WTC11 (cell line): Measurements from ENCODE around the gene FBXL7. TPM values are rescaled to one million over a fixed set of nuclear protein-coding genes. Genes with fewer than 3 reads are reported as not detected.

Experiments
- ATAC-seq: fragments of 200-7000 bp; cut with Tn5 transposase; 2 replicates; pipeline ENCODE4 v1.10.0; 2021; ENCODE audit warnings: mild to moderate bottlenecking, moderate library complexity
- CTCF ChIA-PET: fragments of 300-600 bp; sonication (Branson Sonifier 250); formaldehyde crosslinking; loops from one replicate; lab custom pipeline; 2021; ENCODE audit warnings: antibody characterized with exemption; lab: Charles Lee
- POLR2A ChIA-PET: fragments of 350-600 bp; sonication (Branson Sonifier 250); formaldehyde crosslinking; loops from one replicate; lab custom pipeline; 2021; ENCODE audit warnings: antibody characterized with exemption; lab: Charles Lee
- DNase-seq: peaks from one replicate; pipeline ENCODE4 v3.0.0; 2021; ENCODE audit warnings: low spot score
- H3K27ac Mint-ChIP-seq: 2 replicates; pipeline ENCODE4 v1.8.0; 2021; ENCODE audit warnings: mixed read lengths
- H3K27me3 Mint-ChIP-seq: 2 replicates; pipeline ENCODE4 v1.8.0; 2021; ENCODE audit warnings: low read depth, mild to moderate bottlenecking, moderate library complexity, mixed read lengths
- H3K36me3 Mint-ChIP-seq: 2 replicates; pipeline ENCODE4 v1.8.0; 2021; ENCODE audit warnings: mixed read lengths
- H3K4me1 Mint-ChIP-seq: 2 replicates; pipeline ENCODE4 v1.8.0; 2022; ENCODE audit warnings: mixed read lengths
- H3K4me3 Mint-ChIP-seq: 2 replicates; pipeline ENCODE4 v1.8.0; 2021; ENCODE audit warnings: mild to moderate bottlenecking, moderate library complexity, mixed read lengths
- H3K9me3 Mint-ChIP-seq: 2 replicates; pipeline ENCODE4 v1.8.0; 2021; ENCODE audit warnings: mixed read lengths
- FOXP1 ChIP-seq: sonication (generic); formaldehyde crosslinking; IDR thresholded peaks from 2 replicates; pipeline ENCODE4 v1.8.0; 2022; ENCODE audit warnings: missing genetic modification reagents, mild to moderate bottlenecking, moderate library complexity, borderline replicate concordance
- GTF2I ChIP-seq: fragments of 250-450 bp; sonication (Bioruptor Pico); conservative IDR thresholded peaks from 2 replicates; pipeline ENCODE4 v1.4.0; 2021; ENCODE audit warnings: mild to moderate bottlenecking
- HMGA2 ChIP-seq: fragments of 250-450 bp; sonication (Bioruptor Pico); IDR thresholded peaks from 2 replicates; pipeline ENCODE4 v1.4.0; 2021; ENCODE audit warnings: mild to moderate bottlenecking, moderate library complexity
- IRF2 ChIP-seq: sonication (generic); formaldehyde crosslinking; IDR thresholded peaks from 2 replicates; pipeline ENCODE4 v1.8.0; 2022; ENCODE audit warnings: low read depth, missing genetic modification reagents, borderline replicate concordance
- KAT7 ChIP-seq: sonication (generic); formaldehyde crosslinking; IDR thresholded peaks from 2 replicates; pipeline ENCODE4 v1.8.1; 2023; ENCODE audit warnings: missing genetic modification reagents, mild to moderate bottlenecking, borderline replicate concordance
- NFATC4 ChIP-seq: fragments of 250-450 bp; sonication (Bioruptor Pico); IDR thresholded peaks from 2 replicates; pipeline ENCODE4 v1.9.0; 2021; ENCODE audit warnings: mild to moderate bottlenecking
- PRRX2 ChIP-seq: fragments of 250-450 bp; sonication (Bioruptor Pico); IDR thresholded peaks from 2 replicates; pipeline ENCODE4 v1.8.0; 2021; ENCODE audit warnings: mild to moderate bottlenecking
- RELA ChIP-seq: sonication (generic); formaldehyde crosslinking; IDR thresholded peaks from 2 replicates; pipeline ENCODE4 v1.8.1; 2022; ENCODE audit warnings: missing genetic modification reagents, mild to moderate bottlenecking, borderline replicate concordance
- SMAD3 ChIP-seq: sonication (generic); formaldehyde crosslinking; IDR thresholded peaks from 2 replicates; pipeline ENCODE4 v1.8.0; 2022; ENCODE audit warnings: missing genetic modification reagents, mild to moderate bottlenecking, borderline replicate concordance
- SOX15 ChIP-seq: fragments of 250-450 bp; sonication (Bioruptor Pico); IDR thresholded peaks from 2 replicates; pipeline ENCODE4 v1.9.0; 2021; ENCODE audit warnings: mild to moderate bottlenecking
- SP1 ChIP-seq: sonication (generic); formaldehyde crosslinking; conservative IDR thresholded peaks from 2 replicates; pipeline ENCODE4 v1.8.1; 2022; ENCODE audit warnings: missing genetic modification reagents
- ZNF121 ChIP-seq: sonication (generic); formaldehyde crosslinking; IDR thresholded peaks from 2 replicates; pipeline ENCODE4 v1.8.0; 2023; ENCODE audit warnings: missing genetic modification reagents
- ZNF219 ChIP-seq: sonication (generic); formaldehyde crosslinking; IDR thresholded peaks from 2 replicates; pipeline ENCODE4 v1.8.0; 2023; ENCODE audit warnings: missing genetic modification reagents, mild to moderate bottlenecking, borderline replicate concordance
- ZNF317 ChIP-seq: sonication (generic); formaldehyde crosslinking; IDR thresholded peaks from 2 replicates; pipeline ENCODE4 v1.8.1; 2023; ENCODE audit warnings: low read depth, mild to moderate bottlenecking, moderate library complexity, missing genetic modification reagents, borderline replicate concordance
- ZNF396 ChIP-seq: fragments of 250-450 bp; sonication (Bioruptor Pico); IDR thresholded peaks from 2 replicates; pipeline ENCODE4 v1.8.0; 2021; ENCODE audit warnings: mild to moderate bottlenecking, moderate library complexity, borderline replicate concordance
- total RNA-seq: library from RNA; stranded (reverse); gene quantifications from 3 replicates; pipeline ENCODE4 v1.2.3, GENCODE V29; 2021
- TF ChIP-seq, protein P1 (sequence below): sonication (generic); formaldehyde crosslinking; IDR thresholded peaks from 2 replicates; pipeline ENCODE4 v1.8.1; 2022; ENCODE audit warnings: mild to moderate bottlenecking, moderate library complexity, missing genetic modification reagents
- TF ChIP-seq, protein P2 (sequence below): sonication (generic); formaldehyde crosslinking; IDR thresholded peaks from 2 replicates; pipeline ENCODE4 v1.8.0; 2022; ENCODE audit warnings: mild to moderate bottlenecking, missing genetic modification reagents
- TF ChIP-seq, protein P3 (sequence below): sonication (generic); formaldehyde crosslinking; IDR thresholded peaks from 2 replicates; pipeline ENCODE4 v1.8.1; 2022; ENCODE audit warnings: low read depth, missing genetic modification reagents, borderline replicate concordance
- TF ChIP-seq, protein P4 (sequence below): sonication (generic); formaldehyde crosslinking; IDR thresholded peaks from 2 replicates; pipeline ENCODE4 v1.8.1; 2023; ENCODE audit warnings: mild to moderate bottlenecking, missing genetic modification reagents
- TF ChIP-seq, protein P5 (sequence below): sonication (generic); formaldehyde crosslinking; IDR thresholded peaks from 2 replicates; pipeline ENCODE4 v1.8.0; 2023; ENCODE audit warnings: missing genetic modification reagents

Gene FBXL7
- total RNA-seq, 1 experiment from 2014 or later = 13.8 TPM

DNA sequence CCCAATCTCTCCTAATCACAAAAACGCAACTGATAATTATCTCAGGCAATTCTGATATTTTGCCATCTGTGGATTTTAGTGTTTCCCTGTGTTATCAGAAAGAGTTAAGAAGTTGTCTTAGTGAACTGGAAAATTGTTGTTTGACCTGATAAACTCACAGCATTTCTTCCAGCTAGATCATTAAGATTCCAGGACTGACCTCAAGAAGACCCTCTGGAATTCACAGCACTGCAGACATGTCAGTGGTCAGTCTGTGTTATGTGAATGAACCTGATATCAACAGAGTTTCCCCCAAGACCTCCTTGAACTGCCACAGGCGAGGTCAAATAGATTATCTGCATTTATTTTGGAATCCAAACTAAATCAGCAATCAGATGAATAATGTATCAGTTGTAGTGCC, 174.7 kb downstream of the FBXL7 start:
- TF ChIP-seq, protein P1, sequence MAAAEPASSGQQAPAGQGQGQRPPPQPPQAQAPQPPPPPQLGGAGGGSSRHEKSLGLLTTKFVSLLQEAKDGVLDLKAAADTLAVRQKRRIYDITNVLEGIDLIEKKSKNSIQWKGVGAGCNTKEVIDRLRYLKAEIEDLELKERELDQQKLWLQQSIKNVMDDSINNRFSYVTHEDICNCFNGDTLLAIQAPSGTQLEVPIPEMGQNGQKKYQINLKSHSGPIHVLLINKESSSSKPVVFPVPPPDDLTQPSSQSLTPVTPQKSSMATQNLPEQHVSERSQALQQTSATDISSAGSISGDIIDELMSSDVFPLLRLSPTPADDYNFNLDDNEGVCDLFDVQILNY (CRISPR knock-in tag) = no peak
- TF ChIP-seq, protein P2, sequence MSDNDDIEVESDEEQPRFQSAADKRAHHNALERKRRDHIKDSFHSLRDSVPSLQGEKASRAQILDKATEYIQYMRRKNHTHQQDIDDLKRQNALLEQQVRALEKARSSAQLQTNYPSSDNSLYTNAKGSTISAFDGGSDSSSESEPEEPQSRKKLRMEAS (CRISPR knock-in tag) = no peak
- no peak for TF ChIP-seq GTF2I
- TF ChIP-seq, protein P3, sequence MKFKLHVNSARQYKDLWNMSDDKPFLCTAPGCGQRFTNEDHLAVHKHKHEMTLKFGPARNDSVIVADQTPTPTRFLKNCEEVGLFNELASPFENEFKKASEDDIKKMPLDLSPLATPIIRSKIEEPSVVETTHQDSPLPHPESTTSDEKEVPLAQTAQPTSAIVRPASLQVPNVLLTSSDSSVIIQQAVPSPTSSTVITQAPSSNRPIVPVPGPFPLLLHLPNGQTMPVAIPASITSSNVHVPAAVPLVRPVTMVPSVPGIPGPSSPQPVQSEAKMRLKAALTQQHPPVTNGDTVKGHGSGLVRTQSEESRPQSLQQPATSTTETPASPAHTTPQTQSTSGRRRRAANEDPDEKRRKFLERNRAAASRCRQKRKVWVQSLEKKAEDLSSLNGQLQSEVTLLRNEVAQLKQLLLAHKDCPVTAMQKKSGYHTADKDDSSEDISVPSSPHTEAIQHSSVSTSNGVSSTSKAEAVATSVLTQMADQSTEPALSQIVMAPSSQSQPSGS = no peak
- TF ChIP-seq SMAD3 (CRISPR knock-in tag) = no peak
- no peak for TF ChIP-seq HMGA2 (CRISPR knock-in tag)
- no peak for TF ChIP-seq NFATC4 (CRISPR knock-in tag)
- no peak for TF ChIP-seq IRF2 (CRISPR knock-in tag)
- no peak for TF ChIP-seq ZNF121 (CRISPR knock-in tag)
- no peak for TF ChIP-seq ZNF396 (CRISPR knock-in tag)
- POLR2A ChIA-PET = no interaction called here

DNA sequence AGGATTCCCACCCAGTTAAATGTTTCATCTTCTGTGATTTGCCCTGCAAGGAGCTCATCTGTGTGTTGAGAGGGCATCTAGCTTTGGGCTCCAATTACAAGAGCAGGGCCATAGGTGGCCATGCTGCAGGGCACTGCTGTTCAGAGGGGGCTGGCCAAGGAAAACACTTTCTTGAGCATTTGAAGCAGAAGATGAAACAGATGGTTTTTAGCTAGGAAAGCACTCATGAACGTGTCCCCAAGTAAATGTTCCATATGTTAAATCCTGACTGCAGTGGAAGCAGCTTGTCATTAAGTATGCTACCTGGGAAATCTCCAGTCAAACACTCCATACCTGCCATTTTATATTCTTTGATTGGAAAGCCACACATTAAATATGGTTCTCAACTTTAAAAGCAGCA, 176.6 kb downstream of the FBXL7 start:
- Mint-ChIP-seq H3K27me3 (no peaks in the 10 kb centered on the region), H3K27ac (no peak overlapping the region; the same call in 1 of the 2 replicates), H3K36me3 (no peaks in the 10 kb centered on the region), H3K4me3 (no peak overlapping the region), H3K9me3 (no peaks in the 10 kb centered on the region), H3K4me1 (peaks cover 46% of the 10 kb centered on the region)
- ChIA-PET POLR2A (no interaction called here), CTCF (no interaction called here)
- TF ChIP-seq, protein P4, sequence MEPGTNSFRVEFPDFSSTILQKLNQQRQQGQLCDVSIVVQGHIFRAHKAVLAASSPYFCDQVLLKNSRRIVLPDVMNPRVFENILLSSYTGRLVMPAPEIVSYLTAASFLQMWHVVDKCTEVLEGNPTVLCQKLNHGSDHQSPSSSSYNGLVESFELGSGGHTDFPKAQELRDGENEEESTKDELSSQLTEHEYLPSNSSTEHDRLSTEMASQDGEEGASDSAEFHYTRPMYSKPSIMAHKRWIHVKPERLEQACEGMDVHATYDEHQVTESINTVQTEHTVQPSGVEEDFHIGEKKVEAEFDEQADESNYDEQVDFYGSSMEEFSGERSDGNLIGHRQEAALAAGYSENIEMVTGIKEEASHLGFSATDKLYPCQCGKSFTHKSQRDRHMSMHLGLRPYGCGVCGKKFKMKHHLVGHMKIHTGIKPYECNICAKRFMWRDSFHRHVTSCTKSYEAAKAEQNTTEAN (CRISPR knock-in tag) = no peak
- no peak for TF ChIP-seq SOX15
- no peak for TF ChIP-seq FOXP1 (CRISPR knock-in tag)
- TF ChIP-seq, protein P1 (CRISPR knock-in tag) = no peak
- TF ChIP-seq, protein P5, sequence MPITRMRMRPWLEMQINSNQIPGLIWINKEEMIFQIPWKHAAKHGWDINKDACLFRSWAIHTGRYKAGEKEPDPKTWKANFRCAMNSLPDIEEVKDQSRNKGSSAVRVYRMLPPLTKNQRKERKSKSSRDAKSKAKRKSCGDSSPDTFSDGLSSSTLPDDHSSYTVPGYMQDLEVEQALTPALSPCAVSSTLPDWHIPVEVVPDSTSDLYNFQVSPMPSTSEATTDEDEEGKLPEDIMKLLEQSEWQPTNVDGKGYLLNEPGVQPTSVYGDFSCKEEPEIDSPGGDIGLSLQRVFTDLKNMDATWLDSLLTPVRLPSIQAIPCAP = no peak
- no peak for TF ChIP-seq NFATC4 (CRISPR knock-in tag)
- TF ChIP-seq KAT7 = no peak
- TF ChIP-seq, protein P2 (CRISPR knock-in tag) = no peak
- TF ChIP-seq ZNF219 = no peak
- no peak for TF ChIP-seq RELA
- TF ChIP-seq ZNF317 (CRISPR knock-in tag) = no peak
- no peak for TF ChIP-seq PRRX2 (CRISPR knock-in tag)
- no peak for TF ChIP-seq SP1 (CRISPR knock-in tag)
- DNase-seq = no peak
- no peak for ATAC-seq

More for the DNA sequence above, 174.7 kb downstream of the FBXL7 start:
- no peaks in the 10 kb centered on the region for H3K27me3 Mint-ChIP-seq
- H3K9me3 Mint-ChIP-seq = no peaks in the 10 kb centered on the region
- no peak overlapping the region; the same call in 1 of the 2 replicates for H3K27ac Mint-ChIP-seq
- CTCF ChIA-PET = no interaction called here
- ATAC-seq = no peak
- no peak for DNase-seq
- no peaks in the 10 kb centered on the region for H3K36me3 Mint-ChIP-seq
- no peak overlapping the region for H3K4me3 Mint-ChIP-seq
- H3K4me1 Mint-ChIP-seq = peaks cover 57% of the 10 kb centered on the region
